ENCODE measurements around the gene UGT1A9.
"Not testable (repeated sequence)": the region's sequence is repeated elsewhere in the genome, so short reads cannot be mapped to it uniquely, and the experiment has no call there.

The UGT1A9 gene

GRCh38 chr2:233746475-233747282 lies 75.0 kb downstream of the UGT1A9 start:
- no peak overlapping the region for H3K27ac ChIP-seq (ENCODE audit: insufficient read depth in 1 of 2, low read depth in 1 of 2, low read length in 2 of 2, poor library complexity in 1 of 2, severe bottlenecking in 2 of 2)
- no peak overlapping the region for H3K4me3 ChIP-seq (ENCODE audit: control insufficient read depth in 1 of 7, extremely low read depth in 1 of 7, insufficient read depth in 4 of 7, low read depth in 2 of 7, low read length in 6 of 7)
- H3K9me3 ChIP-seq (ENCODE audit: control extremely low read depth in 1 of 5, control insufficient read depth in 4 of 5, insufficient read depth in 2 of 5, low read depth in 1 of 5, low read length in 4 of 5) = peaks cover 0 to 7% (median 3%) of the 10 kb centered on the region in 5 experiments
- ChIA-PET CTCF (no interaction called here), POLR2A (no interaction called here)
- H3K27me3 ChIP-seq (replicated peaks in 2 of 5; ENCODE audit: control insufficient read depth in 4 of 5, insufficient read depth in 5 of 5, low read length in 4 of 5) = peaks cover 0 to 12% (median 0%) of the 10 kb centered on the region in 5 experiments
- no peak for DNase-seq
- H3K4me1 ChIP-seq (ENCODE audit: control extremely low read depth in 1 of 4, control insufficient read depth in 4 of 4, insufficient read depth in 4 of 4, low read length in 3 of 4) = no peaks in the 10 kb centered on the region
- no peaks in the 10 kb centered on the region for H3K36me3 ChIP-seq (ENCODE audit: control insufficient read depth in 4 of 4, insufficient read depth in 4 of 4, low read length in 3 of 4)
- 90% methylated on average over 8 of the region's 10 CpGs for WGBS (ENCODE audit: insufficient coverage)

DNA sequence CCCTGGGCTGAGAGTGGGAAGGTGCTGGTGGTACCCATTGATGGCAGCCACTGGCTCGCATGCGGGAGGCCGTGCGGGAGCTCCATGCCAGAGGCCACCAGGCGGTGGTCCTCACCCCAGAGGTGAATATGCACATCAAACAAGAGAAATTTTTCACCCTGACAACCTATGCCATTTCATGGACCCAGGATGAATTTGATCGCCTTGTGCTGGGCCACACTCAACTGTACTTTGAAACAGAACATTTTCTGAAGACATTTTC lies 75.5 kb downstream of the UGT1A9 start:
- WGBS (ENCODE audit: insufficient coverage) = 89% methylated on average over 6 of the region's 6 CpGs
- CTCF ChIA-PET = no interaction called here
- H3K4me1 ChIP-seq (ENCODE audit: control extremely low read depth in 1 of 4, control insufficient read depth in 4 of 4, insufficient read depth in 4 of 4, low read length in 3 of 4) = no peaks in the 10 kb centered on the region
- H3K36me3 ChIP-seq (ENCODE audit: control insufficient read depth in 4 of 4, insufficient read depth in 4 of 4, low read length in 3 of 4) = no peaks in the 10 kb centered on the region
- peaks cover 0 to 12% (median 0%) of the 10 kb centered on the region in 5 experiments for H3K27me3 ChIP-seq (replicated peaks in 2 of 5; ENCODE audit: control insufficient read depth in 4 of 5, insufficient read depth in 5 of 5, low read length in 4 of 5)
- H3K27ac ChIP-seq (ENCODE audit: insufficient read depth in 1 of 2, low read depth in 1 of 2, low read length in 2 of 2, poor library complexity in 1 of 2, severe bottlenecking in 2 of 2) = no peak overlapping the region
- H3K4me3 ChIP-seq (ENCODE audit: control insufficient read depth in 1 of 7, extremely low read depth in 1 of 7, insufficient read depth in 4 of 7, low read depth in 2 of 7, low read length in 6 of 7) = no peak overlapping the region
- POLR2A ChIA-PET = no interaction called here
- DNase-seq = no peak
- H3K9me3 ChIP-seq (ENCODE audit: control extremely low read depth in 1 of 5, control insufficient read depth in 4 of 5, insufficient read depth in 2 of 5, low read depth in 1 of 5, low read length in 4 of 5) = peaks cover 0 to 7% (median 3%) of the 10 kb centered on the region in 5 experiments

- H3K9me3 ChIP-seq (ENCODE audit: control extremely low read depth in 1 of 5, control insufficient read depth in 4 of 5, insufficient read depth in 2 of 5, low read depth in 1 of 5, low read length in 4 of 5); H3K27ac ChIP-seq (ENCODE audit: insufficient read depth in 1 of 2, low read depth in 1 of 2, low read length in 2 of 2, poor library complexity in 1 of 2, severe bottlenecking in 2 of 2); DNase-seq; H3K4me1 ChIP-seq (ENCODE audit: control extremely low read depth in 1 of 4, control insufficient read depth in 4 of 4, insufficient read depth in 4 of 4, low read length in 3 of 4); H3K36me3 ChIP-seq (ENCODE audit: control insufficient read depth in 4 of 4, insufficient read depth in 4 of 4, low read length in 3 of 4); CTCF ChIA-PET; POLR2A ChIA-PET; H3K4me3 ChIP-seq (ENCODE audit: control insufficient read depth in 1 of 7, extremely low read depth in 1 of 7, insufficient read depth in 4 of 7, low read depth in 2 of 7, low read length in 6 of 7): not testable (repeated sequence)
- 86% methylated on average over 2 of the region's 2 CpGs for WGBS (ENCODE audit: insufficient coverage)
- peaks cover 0 to 15% (median 0%) of the 10 kb centered on the region in 5 experiments for H3K27me3 ChIP-seq (replicated peaks in 2 of 5; ENCODE audit: control insufficient read depth in 4 of 5, insufficient read depth in 5 of 5, low read length in 4 of 5)
Measured at GRCh38 chr2:233750689-233751088, 79.0 kb downstream of the UGT1A9 start.

DNA sequence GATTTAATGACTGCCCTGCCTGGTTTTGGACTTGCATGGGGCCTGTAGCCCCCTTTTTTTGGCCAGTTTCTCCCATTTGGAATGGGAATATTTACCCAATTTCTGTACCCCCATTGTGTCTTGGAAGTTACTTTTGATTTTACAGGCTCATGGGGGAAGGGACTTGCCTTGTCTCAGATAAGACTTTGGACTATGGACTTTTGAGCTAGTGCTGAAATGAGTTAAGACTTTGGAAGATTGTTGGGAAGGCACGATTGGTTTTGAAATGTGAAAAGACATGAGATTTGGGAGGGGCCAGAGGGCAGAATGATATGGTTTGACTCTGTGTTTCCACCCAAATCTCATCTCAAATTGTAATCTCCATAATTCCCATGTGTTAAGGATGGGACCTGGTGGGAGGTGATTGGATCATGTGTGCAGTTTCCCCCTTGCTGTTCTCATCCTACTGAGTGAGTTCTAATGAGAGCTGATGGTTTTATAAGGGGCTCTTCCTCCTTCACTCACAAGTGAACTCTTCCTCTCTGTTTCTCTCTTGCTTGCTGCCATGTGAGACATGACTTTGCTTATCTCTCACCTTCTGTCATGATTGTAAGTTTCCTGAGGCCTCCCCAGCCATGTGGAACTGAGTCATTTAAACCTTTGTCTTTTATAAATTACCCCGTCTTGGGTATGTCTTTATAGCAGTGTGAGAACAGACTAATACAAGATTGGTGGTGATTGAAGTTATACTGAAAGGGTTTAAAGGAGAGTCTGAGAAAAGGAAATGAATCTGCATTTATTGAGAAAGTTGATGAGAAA lies 79.7 kb downstream of the UGT1A9 start:
- H3K27me3 ChIP-seq (replicated peaks in 2 of 5; ENCODE audit: control insufficient read depth in 4 of 5, insufficient read depth in 5 of 5, low read length in 4 of 5) = peaks cover 0 to 15% (median 0%) of the 10 kb centered on the region in 5 experiments
- H3K4me3 ChIP-seq (ENCODE audit: control insufficient read depth in 1 of 7, extremely low read depth in 1 of 7, insufficient read depth in 4 of 7, low read depth in 2 of 7, low read length in 6 of 7); POLR2A ChIA-PET; H3K9me3 ChIP-seq (ENCODE audit: control extremely low read depth in 1 of 5, control insufficient read depth in 4 of 5, insufficient read depth in 2 of 5, low read depth in 1 of 5, low read length in 4 of 5); H3K27ac ChIP-seq (ENCODE audit: insufficient read depth in 1 of 2, low read depth in 1 of 2, low read length in 2 of 2, poor library complexity in 1 of 2, severe bottlenecking in 2 of 2); H3K4me1 ChIP-seq (ENCODE audit: control extremely low read depth in 1 of 4, control insufficient read depth in 4 of 4, insufficient read depth in 4 of 4, low read length in 3 of 4); CTCF ChIA-PET; DNase-seq; H3K36me3 ChIP-seq (ENCODE audit: control insufficient read depth in 4 of 4, insufficient read depth in 4 of 4, low read length in 3 of 4): not testable (repeated sequence)
- WGBS (ENCODE audit: insufficient coverage) = no CpG with 5 or more reads among the region's 2 CpGs

- ChIA-PET POLR2A (no interaction called here), CTCF (no interaction called here)
- H3K27ac ChIP-seq (ENCODE audit: insufficient read depth in 1 of 2, low read depth in 1 of 2, low read length in 2 of 2, poor library complexity in 1 of 2, severe bottlenecking in 2 of 2) = no peak overlapping the region
- H3K27me3 ChIP-seq (replicated peaks in 2 of 5; ENCODE audit: control insufficient read depth in 4 of 5, insufficient read depth in 5 of 5, low read length in 4 of 5) = peaks cover 0 to 3% (median 0%) of the 10 kb centered on the region in 5 experiments
- H3K4me1 ChIP-seq (ENCODE audit: control extremely low read depth in 1 of 4, control insufficient read depth in 4 of 4, insufficient read depth in 4 of 4, low read length in 3 of 4) = no peaks in the 10 kb centered on the region
- DNase-seq = no peak
- no peak overlapping the region for H3K4me3 ChIP-seq (ENCODE audit: control insufficient read depth in 1 of 7, extremely low read depth in 1 of 7, insufficient read depth in 4 of 7, low read depth in 2 of 7, low read length in 6 of 7)
- 97% methylated on average over 37 of the region's 44 CpGs for WGBS (ENCODE audit: insufficient coverage)
- peaks cover 0 to 7% (median 3%) of the 10 kb centered on the region in 5 experiments for H3K9me3 ChIP-seq (ENCODE audit: control extremely low read depth in 1 of 5, control insufficient read depth in 4 of 5, insufficient read depth in 2 of 5, low read depth in 1 of 5, low read length in 4 of 5)
- H3K36me3 ChIP-seq (ENCODE audit: control insufficient read depth in 4 of 4, insufficient read depth in 4 of 4, low read length in 3 of 4) = no peaks in the 10 kb centered on the region
Measured at GRCh38 chr2:233754872-233755611, 83.3 kb downstream of the UGT1A9 start.

DNA sequence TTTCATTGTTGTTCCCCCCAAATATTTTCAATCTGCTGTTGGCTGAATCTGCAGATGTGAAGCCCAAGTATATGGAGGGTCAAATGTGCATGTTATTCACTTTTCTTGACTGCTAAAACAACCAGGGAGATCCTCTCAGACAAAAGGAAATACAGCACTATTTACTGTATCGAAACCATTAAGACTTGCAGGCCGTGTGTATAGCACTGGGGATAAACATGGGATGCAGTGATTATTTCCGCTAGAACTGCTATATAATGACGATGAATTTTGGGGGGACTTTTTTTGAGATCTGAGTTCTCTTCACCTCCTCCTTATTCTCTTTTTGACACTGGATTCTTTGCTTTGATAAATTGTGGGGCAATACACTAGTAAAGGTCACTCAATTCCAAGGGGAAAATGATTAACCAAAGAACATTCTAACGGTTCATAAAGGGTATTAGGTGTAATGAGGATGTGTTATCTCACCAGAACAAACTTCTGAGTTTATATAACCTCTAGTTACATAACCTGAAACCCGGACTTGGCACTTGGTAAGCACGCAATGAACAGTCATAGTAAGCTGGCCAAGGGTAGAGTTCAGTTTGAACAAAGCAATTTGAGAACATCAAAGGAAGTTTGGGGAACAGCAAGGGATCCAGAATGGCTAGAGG lies 84.9 kb downstream of the UGT1A9 start:
- H3K36me3 ChIP-seq (ENCODE audit: control insufficient read depth in 4 of 4, insufficient read depth in 4 of 4, low read length in 3 of 4) = no peaks in the 10 kb centered on the region
- CTCF ChIA-PET = no interaction called here
- no peak overlapping the region for H3K4me3 ChIP-seq (ENCODE audit: control insufficient read depth in 1 of 7, extremely low read depth in 1 of 7, insufficient read depth in 4 of 7, low read depth in 2 of 7, low read length in 6 of 7)
- H3K4me1 ChIP-seq (ENCODE audit: control extremely low read depth in 1 of 4, control insufficient read depth in 4 of 4, insufficient read depth in 4 of 4, low read length in 3 of 4) = no peaks in the 10 kb centered on the region
- peaks cover 0 to 2% (median 0%) of the 10 kb centered on the region in 5 experiments for H3K9me3 ChIP-seq (ENCODE audit: control extremely low read depth in 1 of 5, control insufficient read depth in 4 of 5, insufficient read depth in 2 of 5, low read depth in 1 of 5, low read length in 4 of 5)
- DNase-seq = no peak
- H3K27me3 ChIP-seq (replicated peaks in 2 of 5; ENCODE audit: control insufficient read depth in 4 of 5, insufficient read depth in 5 of 5, low read length in 4 of 5) = peaks cover 0 to 3% (median 0%) of the 10 kb centered on the region in 5 experiments
- POLR2A ChIA-PET = no interaction called here
- H3K27ac ChIP-seq (ENCODE audit: insufficient read depth in 1 of 2, low read depth in 1 of 2, low read length in 2 of 2, poor library complexity in 1 of 2, severe bottlenecking in 2 of 2) = no peak overlapping the region
- 100% methylated on average over 2 of the region's 7 CpGs for WGBS (ENCODE audit: insufficient coverage)

Measured in common myeloid progenitor, CD34-positive (primary cell).